H1 (cell line): ENCODE results near the gene CCDC78.

Experiments
- RXRA ChIP-seq: IDR thresholded peaks from 2 replicates; pipeline ENCODE4 v1.6.1; 2011; ENCODE audit warnings: low read depth, mild to moderate bottlenecking, low read length, moderate library complexity; ENCODE audit not compliant: insufficient read depth
- SAP30 ChIP-seq: fragments of 300-600 bp; sonication (generic); IDR thresholded peaks from 2 replicates; pipeline ENCODE4 v1.7.1; 2012; ENCODE audit warnings: low read length, moderate library complexity, mild to moderate bottlenecking, inconsistent platforms; ENCODE audit not compliant: insufficient read depth, insufficient replicate concordance

DNA sequence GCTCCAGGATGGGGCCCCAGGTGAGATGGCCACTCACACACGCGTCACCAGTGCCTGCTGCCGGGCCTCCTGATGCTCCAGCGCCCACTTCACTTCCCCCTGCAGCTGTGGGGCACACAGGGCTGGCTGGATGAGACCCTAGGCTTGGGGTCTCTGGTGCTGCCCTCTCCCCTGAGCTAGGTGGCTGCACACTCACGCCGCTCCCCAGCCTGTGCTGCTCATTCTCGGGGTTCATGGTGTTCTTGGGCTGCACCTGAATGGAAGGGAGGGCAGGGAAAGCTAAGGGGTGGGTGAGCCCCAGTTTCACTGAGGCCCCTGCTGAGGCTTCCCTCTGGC is 1.2 kb downstream of the CCDC78 start:
- TF ChIP-seq RXRA (no peak), SAP30 (no peak)
